PC-3 (cell line): ENCODE data around the gene NPPB. TPM values are rescaled to one million over a fixed set of nuclear protein-coding genes. Genes with fewer than 3 reads are reported as not detected.

Source experiments
- ATAC-seq: fragments of 200-7000 bp; cut with Tn5 transposase; 2 replicates; pipeline ENCODE4 v1.9.1; 2020; ENCODE audit warnings: mild to moderate bottlenecking, moderate library complexity
- BruUV-seq: library from RNA; stranded (reverse); fragments of 400-500 nt; replicated peaks from 2 replicates; lab custom pipeline; 2021; lab: Mats Ljungman, UMichigan
- CTCF ChIA-PET: fragments of 300-600 bp; sonication (Branson Sonifier 250); formaldehyde crosslinking; loops from one replicate; lab custom pipeline; 2022; ENCODE audit warnings: antibody characterized with exemption; lab: Charles Lee
- POLR2A ChIA-PET: fragments of 300-600 bp; sonication (Branson Sonifier 250); formaldehyde crosslinking; loops from one replicate; lab custom pipeline; 2022; ENCODE audit warnings: antibody characterized with exemption; ENCODE audit not compliant: unreplicated experiment; lab: Charles Lee
- DNase-seq: peaks from one replicate; pipeline ENCODE4 v3.0.0-alpha.2; 2015
- H2AFZ ChIP-seq: fragments of 300-600 bp; sonication (generic); 2 replicates; pipeline ENCODE4 v1.6.0; 2016; ENCODE audit warnings: antibody characterized with exemption, low read length
- H3F3A ChIP-seq: fragments of 300-600 bp; sonication (generic); one replicate; pipeline ENCODE4 v1.6.0; 2017; ENCODE audit warnings: antibody characterized with exemption, low read length, control low read depth, mild to moderate bottlenecking; ENCODE audit not compliant: unreplicated experiment
- H3K27ac ChIP-seq: fragments of 300-600 bp; sonication (generic); 2 replicates; pipeline ENCODE4 v1.5.1; 2016; ENCODE audit warnings: mild to moderate bottlenecking, low read length
- H3K27me3 ChIP-seq: fragments of 300-600 bp; sonication (generic); 2 replicates; pipeline ENCODE4 v1.6.1; 2016; ENCODE audit warnings: low read length, mixed read lengths
- H3K36me3 ChIP-seq: fragments of 300-600 bp; sonication (generic); 2 replicates; pipeline ENCODE4 v1.6.1; 2016; ENCODE audit warnings: low read depth, mixed run types, low read length, mixed read lengths
- H3K4me1 ChIP-seq: fragments of 300-600 bp; sonication (generic); 2 replicates; pipeline ENCODE4 v1.5.1; 2016; ENCODE audit warnings: low read length; ENCODE audit not compliant: insufficient read depth
- H3K4me2 ChIP-seq: fragments of 300-600 bp; sonication (generic); 2 replicates; pipeline ENCODE4 v1.6.0; 2016; ENCODE audit warnings: low read length
- H3K4me3 ChIP-seq: fragments of 300-600 bp; sonication (generic); 2 replicates; pipeline ENCODE4 v1.5.1; 2016; ENCODE audit warnings: mild to moderate bottlenecking, low read length, mixed read lengths
- H3K79me2 ChIP-seq: fragments of 300-600 bp; sonication (generic); 2 replicates; pipeline ENCODE4 v1.6.1; 2017; ENCODE audit warnings: low read length, mixed read lengths
- H3K9ac ChIP-seq: fragments of 300-600 bp; sonication (generic); 2 replicates; pipeline ENCODE4 v1.6.0; 2016; ENCODE audit warnings: mild to moderate bottlenecking, low read length
- H3K9me2 ChIP-seq: fragments of 300-600 bp; sonication (generic); replicated peaks from 2 replicates; pipeline ENCODE4 v1.6.1; 2016; ENCODE audit warnings: mixed run types, low read length, mixed read lengths
- H3K9me3 ChIP-seq: fragments of 300-600 bp; sonication (generic); 2 replicates; pipeline ENCODE4 v1.6.1; 2016; ENCODE audit warnings: low read length, mixed read lengths
- H4K20me1 ChIP-seq: fragments of 300-600 bp; sonication (generic); 2 replicates; pipeline ENCODE4 v1.6.1; 2016; ENCODE audit warnings: low read length, mixed read lengths
- CTCF ChIP-seq: fragments of 300-600 bp; sonication (generic); conservative IDR thresholded peaks from 2 replicates; pipeline ENCODE4 v1.5.1; 2017; ENCODE audit warnings: antibody characterized with exemption, low read depth, mild to moderate bottlenecking, low read length
- EZH2 ChIP-seq: fragments of 300-600 bp; sonication (generic); IDR thresholded peaks from one replicate; pipeline ENCODE4 v1.6.1; 2017; ENCODE audit warnings: antibody characterized with exemption, mild to moderate bottlenecking, low read length; ENCODE audit not compliant: unreplicated experiment
- EZH2phosphoT487 ChIP-seq: fragments of 300-600 bp; sonication (generic); IDR thresholded peaks from 2 replicates; pipeline ENCODE4 v1.6.1; 2018; ENCODE audit warnings: mild to moderate bottlenecking, antibody characterized with exemption, low read length, borderline replicate concordance
- intact Hi-C: fragments of 100-400 bp; cut with micrococcal nuclease; formaldehyde crosslinking; loops from 2 replicates; pipeline ENCODE4 v1.9.0; 2023
- total RNA-seq: library from RNA; depleted of rRNA; stranded (reverse); fragments of >200 nt; gene quantifications from 2 replicates; pipeline ENCODE4 v1.2.3, GENCODE V29; 2014

Gene NPPB
- total RNA-seq, 1 experiment from 2014 or later, result not detected

GRCh38 chr1:11878891-11879190, 20.1 kb upstream of the NPPB start:
- Histone ChIP-seq H3K9me3 (no peaks in the 10 kb centered on the region), H2AFZ (no peak overlapping the region), H3K27ac (no peak overlapping the region), H3F3A (no peaks in the 10 kb centered on the region), H3K9me2 (no peaks in the 10 kb centered on the region), H3K27me3 (peaks cover 9% of the 10 kb centered on the region), H3K4me1 (no peaks in the 10 kb centered on the region), H4K20me1 (no peaks in the 10 kb centered on the region), H3K4me3 (no peak overlapping the region), H3K4me2 (no peak overlapping the region), H3K9ac (no peak overlapping the region), H3K79me2 (no peaks in the 10 kb centered on the region), H3K36me3 (no peaks in the 10 kb centered on the region)
- ChIA-PET POLR2A (no interaction called here), CTCF (no interaction called here)
- BruUV-seq, result no TSS peak
- TF ChIP-seq CTCF (no peak), EZH2phosphoT487 (no peak), EZH2 (no peak)
- DNase-seq, result no peak
- ATAC-seq, result no peak
- intact Hi-C loops, result no loop called here

GRCh38 chr1:11878081-11878890, 19.5 kb upstream of the NPPB start:
- ATAC-seq, result no peak
- DNase-seq, result no peak
- intact Hi-C loops, result no loop called here
- no peaks in the 10 kb centered on the region for H3K9me3 ChIP-seq
- no peaks in the 10 kb centered on the region for H3K79me2 ChIP-seq
- no peaks in the 10 kb centered on the region for H3K4me1 ChIP-seq
- H3K4me2 ChIP-seq, result no peak overlapping the region
- ChIA-PET POLR2A (no interaction called here), CTCF (no interaction called here)
- no peaks in the 10 kb centered on the region for H3F3A ChIP-seq
- no peak overlapping the region for H3K27ac ChIP-seq
- H3K9ac ChIP-seq, result no peak overlapping the region
- BruUV-seq, result no TSS peak
- H3K4me3 ChIP-seq, result no peak overlapping the region
- no peaks in the 10 kb centered on the region for H3K9me2 ChIP-seq
- TF ChIP-seq CTCF (no peak), EZH2 (no peak), EZH2phosphoT487 (no peak)
- no peaks in the 10 kb centered on the region for H4K20me1 ChIP-seq
- no peaks in the 10 kb centered on the region for H3K36me3 ChIP-seq
- H2AFZ ChIP-seq, result no peak overlapping the region
- H3K27me3 ChIP-seq, result peaks cover 9% of the 10 kb centered on the region

- Histone ChIP-seq H2AFZ (no peak overlapping the region), H3K36me3 (no peaks in the 10 kb centered on the region), H3K9me2 (no peaks in the 10 kb centered on the region), H3K79me2 (no peaks in the 10 kb centered on the region), H3K4me3 (no peak overlapping the region), H3K27ac (no peak overlapping the region), H3K4me1 (no peaks in the 10 kb centered on the region), H3F3A (no peaks in the 10 kb centered on the region), H3K9ac (no peak overlapping the region), H3K27me3 (peaks cover 9% of the 10 kb centered on the region), H3K4me2 (no peak overlapping the region), H3K9me3 (no peaks in the 10 kb centered on the region), H4K20me1 (no peaks in the 10 kb centered on the region)
- ChIA-PET POLR2A (no interaction called here), CTCF (no interaction called here)
- no TSS peak for BruUV-seq
- intact Hi-C loops, result no loop called here
- DNase-seq (no peak), ATAC-seq (no peak)
- no peak for TF ChIP-seq EZH2
- TF ChIP-seq EZH2phosphoT487, result no peak
- TF ChIP-seq CTCF, result no peak
Observed at GRCh38 chr1:11877074-11877473, 18.3 kb upstream of the NPPB start.
